ENCODE measurements around the gene PTPN9. TPM values are rescaled to one million over a fixed set of nuclear protein-coding genes. Genes with fewer than 3 reads are reported as not detected.

PTPN9 gene
- total and polyA plus RNA-seq, 2 of the 4 experiments (the other 2 are of a cell fraction): 26.5 to 38.9 TPM

GRCh38 chr15:75493732-75494131 lies 85.4 kb downstream of the PTPN9 start:
- Histone ChIP-seq H4K91ac (ENCODE audit: insufficient read depth, low read depth, low read length) (no peak overlapping the region), H4K8ac (ENCODE audit: low read depth in 2 of 2, low read length in 2 of 2) (no peak overlapping the region), H4K5ac (ENCODE audit: low read depth, low read length) (no peak overlapping the region), H3K9ac (ENCODE audit: low read depth, low read length) (no peak overlapping the region), H2BK120ac (ENCODE audit: low read depth, low read length) (no peak overlapping the region), H3K9me3 (ENCODE audit: control insufficient read depth, insufficient read depth, low read length) (no peaks in the 10 kb centered on the region; the same call in 1 of the 2 replicates), H3K27me3 (ENCODE audit: control insufficient read depth, insufficient read depth, low read length) (no peaks in the 10 kb centered on the region), H2AK5ac (ENCODE audit: low read depth, low read length) (no peak overlapping the region), H3K23ac (ENCODE audit: low read depth, low read length) (no peak overlapping the region), H3K18ac (ENCODE audit: low read depth, low read length) (no peak overlapping the region), H3K27ac (ENCODE audit: insufficient read depth, low read length) (no peak overlapping the region), H3K56ac (ENCODE audit: extremely low read depth, insufficient read depth, low read length) (no peak overlapping the region), H3K4me3 (ENCODE audit: insufficient read depth, low read depth, low read length) (no peak overlapping the region), H2BK20ac (ENCODE audit: low read depth, low read length) (no peak overlapping the region), H3K4ac (ENCODE audit: low read depth, low read length) (no peak overlapping the region), H4K20me1 (ENCODE audit: insufficient read depth, low read length) (no peaks in the 10 kb centered on the region), H2BK15ac (ENCODE audit: low read depth, low read length) (no peak overlapping the region), H3K4me1 (ENCODE audit: control insufficient read depth, insufficient read depth, low read length) (no peaks in the 10 kb centered on the region), H2BK5ac (ENCODE audit: low read depth, low read length, poor library complexity, severe bottlenecking) (no peak overlapping the region), H3K79me1 (ENCODE audit: low read depth in 1 of 2, low read length in 2 of 2) (peaks cover 11 to 26% of the 10 kb centered on the region in 2 experiments), H2AFZ (replicated peaks; ENCODE audit: low read length, poor library complexity) (no peak overlapping the region), H2AK9ac (replicated peaks; ENCODE audit: low read depth, low read length, poor library complexity) (no peak overlapping the region), H3K9me1 (ENCODE audit: insufficient read depth, low read length) (no peaks in the 10 kb centered on the region), H3K4me2 (ENCODE audit: low read depth, low read length) (no peak overlapping the region), H3K14ac (replicated peaks; ENCODE audit: low read depth, low read length) (no peak overlapping the region), H3K36me3 (ENCODE audit: control insufficient read depth, insufficient read depth, low read length) (peaks cover 24% of the 10 kb centered on the region)
- no CpG with 5 or more reads among the region's 4 CpGs for WGBS, 2 experiments (ENCODE audit: extremely low coverage in 2 of 2, insufficient read length in 1 of 2)
- TF ChIP-seq RFX5 (IDR thresholded peaks at IDR 0.05; ENCODE audit: low read depth, low read length) (no peak), BHLHE40 (IDR thresholded peaks at IDR 0.05; ENCODE audit: low read depth, low read length) (no peak), RAD21 (IDR thresholded peaks at IDR 0.05; ENCODE audit: low read length) (no peak), MXI1 (IDR thresholded peaks at IDR 0.05; ENCODE audit: borderline replicate concordance, low read depth, low read length) (no peak), CHD1 (IDR thresholded peaks at IDR 0.05; ENCODE audit: low read depth, low read length) (no peak), FOS (IDR thresholded peaks at IDR 0.05; ENCODE audit: low read depth, low read length) (no peak), CEBPB (IDR thresholded peaks at IDR 0.05; ENCODE audit: low read depth, low read length) (no peak)
- ChIA-PET POLR2A (ENCODE audit: unreplicated experiment) (no interaction called here), CTCF (interaction anchor here (1.1 kb wide), 1 partner anchor 127 kb away, joined by 3 read pairs; no protein-coding TSS in a partner anchor)
- BruUV-seq (replicated peaks): no TSS peak
- dilution Hi-C loops (cut with HindIII; ENCODE audit: low sequenced_read_pairs, unreplicated experiment) (no loop called here), intact Hi-C loops (cut with micrococcal nuclease) (no loop called here), in situ Hi-C loops (cut with MboI; ENCODE audit: low sequenced_read_pairs) (no loop called here)
- no peak for ATAC-seq (ENCODE audit: low read depth)
- DNase-seq: no peak
